Upper lobe of left lung (tissue), 6 donors: ENCODE results near the gene CRYBA2. TPM values are rescaled to one million over a fixed set of nuclear protein-coding genes. Genes with fewer than 3 reads are reported as not detected.

ENCODE experiments used
- ATAC-seq, 2 donors: fragments of 200-7000 bp; cut with Tn5 transposase; one replicate each; pipeline ENCODE4 v1.9.1; 2022; ENCODE audit warnings: mild to moderate bottlenecking in 2 of 2, moderate library complexity in 2 of 2; ENCODE audit not compliant: low FRiP score in 2 of 2
- DNase-seq, 2 donors: peaks; one replicate each; pipeline ENCODE4 v3.0.0-alpha.2; 2019 to 2020
- H3K27ac ChIP-seq, 4 donors: fragments of 200-600 bp; sonication (generic); one replicate each; pipeline ENCODE4 v1.5.1; 2016 to 2019
- H3K27me3 ChIP-seq, 4 donors: fragments of 200-600 bp; sonication (generic); one replicate each; pipeline ENCODE4 v1.5.1; 2017 to 2019
- H3K36me3 ChIP-seq, 4 donors: fragments of 200-600 bp; sonication (generic); one replicate each; pipeline ENCODE4 v1.5.1; 2016 to 2019
- H3K4me1 ChIP-seq, 4 donors: fragments of 200-600 bp; sonication (generic); one replicate each; pipeline ENCODE4 v1.5.1; 2018 to 2019
- H3K4me3 ChIP-seq, 4 donors: fragments of 200-600 bp; sonication (generic); one replicate each; pipeline ENCODE4 v1.5.1; 2017 to 2019; ENCODE audit warnings: mild to moderate bottlenecking in 2 of 4, moderate library complexity in 1 of 4
- H3K9me3 ChIP-seq, 4 donors: fragments of 200-600 bp; sonication (generic); one replicate each; pipeline ENCODE4 v1.5.1; 2018 to 2019
- EP300 ChIP-seq, 4 donors: sonication (generic); formaldehyde crosslinking; IDR thresholded peaks; one replicate each; pipeline ENCODE4 v1.5.1; 2017; ENCODE audit warnings: antibody characterized with exemption in 4 of 4, control low read depth in 2 of 4
- POLR2A ChIP-seq, 4 donors: fragments of 450-650 bp; IDR thresholded peaks; one replicate each; pipeline ENCODE4 v1.5.1; 2016 to 2017; ENCODE audit warnings: antibody characterized with exemption in 4 of 4, mild to moderate bottlenecking in 2 of 4
- POLR2AphosphoS5 ChIP-seq, 2 donors: sonication (generic); formaldehyde crosslinking; IDR thresholded peaks; one replicate each; pipeline ENCODE4 v1.5.1; 2017; ENCODE audit warnings: antibody characterized with exemption in 2 of 2
- WGBS, 2 donors: methylation state at CpG; one replicate each; pipeline ENCODE4 v1.1.5; 2017 to 2018; 5-methylcytosine and 5-hydroxymethylcytosine counted together
- total RNA-seq, 6 donors: library from RNA; depleted of rRNA in 4 of 6; stranded (reverse); fragments of >200 nt in 4 of 6; gene quantifications; one replicate each; pipeline versions ENCODE4 v1.1.0 to v1.2.1, GENCODE V29; 2016 to 2021
- TF ChIP-seq, protein P1 (sequence below), 6 experiments: fragments of 450-650 bp in 4 of 6; fragments of 200-600 bp in 2 of 6; sonication (generic) in 2 of 6; IDR thresholded peaks; one replicate each; pipeline ENCODE4 v1.5.1; 2016 to 2019; ENCODE audit warnings: antibody characterized with exemption in 6 of 6
- donor health status: DM: no; HTN: no; CAD: no; lungs with moderate emphysema.
- donor health status: DM: no; HTN: yes; CAD: no; lungs with severe emphysema.

Gene CRYBA2
- total RNA-seq, 6 donors from 2014 or later = not detected

- WGBS, 2 donors = 20 to 22% methylated on average over 1 of the region's 1 CpG
- no peak overlapping the region for H3K27ac ChIP-seq
Observed at GRCh38 chr2:218970894-218971293, 22.3 kb downstream of the CRYBA2 start.

DNA sequence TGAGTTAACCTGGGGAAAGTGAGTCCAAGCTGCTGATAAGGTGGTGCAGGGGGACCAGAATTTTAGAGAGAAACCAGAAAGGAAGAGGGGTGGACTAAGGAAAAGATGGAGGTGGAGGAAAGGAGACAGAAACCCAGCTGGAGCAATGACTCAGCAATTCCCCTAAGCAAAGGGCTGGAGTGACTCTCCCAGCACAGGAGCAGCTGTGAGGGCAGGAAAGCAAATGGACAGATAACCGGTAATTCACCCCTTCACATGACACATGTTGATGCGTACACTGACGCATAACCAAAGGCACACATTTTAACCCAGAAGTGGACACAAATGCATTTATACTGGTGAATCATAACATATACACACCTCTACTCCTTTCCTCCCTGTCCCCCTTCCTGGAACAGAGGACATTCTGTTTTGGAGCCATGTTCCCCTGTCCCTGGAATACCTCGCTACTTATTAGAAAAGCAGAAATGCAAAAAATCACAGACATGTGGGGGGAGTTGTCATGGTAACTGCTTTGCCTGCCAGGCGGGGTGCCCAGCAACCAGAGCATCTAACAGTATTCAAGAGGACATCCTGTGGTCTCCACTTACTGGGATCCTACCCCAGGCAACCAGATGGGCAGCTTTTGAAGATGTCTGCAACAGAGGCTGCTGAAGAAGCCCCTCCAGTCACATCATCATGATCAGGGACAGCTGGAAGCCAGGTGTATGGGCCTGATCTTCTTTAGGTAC is 29.0 kb downstream of the CRYBA2 start:
- 36 to 53% methylated on average over 5 of the region's 5 CpGs for WGBS, 2 donors

More at GRCh38 chr2:218970894-218971293, 22.3 kb downstream of the CRYBA2 start:
- no peaks in the 10 kb centered on the region for H3K4me1 ChIP-seq
- H3K27me3 ChIP-seq = no peaks in the 10 kb centered on the region
- DNase-seq = no peak
- H3K4me3 ChIP-seq = no peak overlapping the region
- TF ChIP-seq, protein P1, sequence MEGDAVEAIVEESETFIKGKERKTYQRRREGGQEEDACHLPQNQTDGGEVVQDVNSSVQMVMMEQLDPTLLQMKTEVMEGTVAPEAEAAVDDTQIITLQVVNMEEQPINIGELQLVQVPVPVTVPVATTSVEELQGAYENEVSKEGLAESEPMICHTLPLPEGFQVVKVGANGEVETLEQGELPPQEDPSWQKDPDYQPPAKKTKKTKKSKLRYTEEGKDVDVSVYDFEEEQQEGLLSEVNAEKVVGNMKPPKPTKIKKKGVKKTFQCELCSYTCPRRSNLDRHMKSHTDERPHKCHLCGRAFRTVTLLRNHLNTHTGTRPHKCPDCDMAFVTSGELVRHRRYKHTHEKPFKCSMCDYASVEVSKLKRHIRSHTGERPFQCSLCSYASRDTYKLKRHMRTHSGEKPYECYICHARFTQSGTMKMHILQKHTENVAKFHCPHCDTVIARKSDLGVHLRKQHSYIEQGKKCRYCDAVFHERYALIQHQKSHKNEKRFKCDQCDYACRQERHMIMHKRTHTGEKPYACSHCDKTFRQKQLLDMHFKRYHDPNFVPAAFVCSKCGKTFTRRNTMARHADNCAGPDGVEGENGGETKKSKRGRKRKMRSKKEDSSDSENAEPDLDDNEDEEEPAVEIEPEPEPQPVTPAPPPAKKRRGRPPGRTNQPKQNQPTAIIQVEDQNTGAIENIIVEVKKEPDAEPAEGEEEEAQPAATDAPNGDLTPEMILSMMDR (IDR thresholded peaks at IDR 0.05) = no peak
- no peak for TF ChIP-seq POLR2AphosphoS5 (IDR thresholded peaks at IDR 0.05)
- no peak for TF ChIP-seq POLR2A (IDR thresholded peaks at IDR 0.05)
- no peak for TF ChIP-seq EP300 (IDR thresholded peaks at IDR 0.05)
- H3K36me3 ChIP-seq = no peaks in the 10 kb centered on the region
- no peak for ATAC-seq
- H3K9me3 ChIP-seq = no peaks in the 10 kb centered on the region

GRCh38 chr2:218963601-218964000 is 29.6 kb downstream of the CRYBA2 start:
- peaks cover 14 to 28% (median 20%) of the 10 kb centered on the region in 4 donors for H3K4me1 ChIP-seq
- TF ChIP-seq, protein P1 (IDR thresholded peaks at IDR 0.05) = no peak
- no peak for TF ChIP-seq EP300 (IDR thresholded peaks at IDR 0.05)
- no peak for TF ChIP-seq POLR2AphosphoS5 (IDR thresholded peaks at IDR 0.05)
- no peak for TF ChIP-seq POLR2A (IDR thresholded peaks at IDR 0.05)
- H3K36me3 ChIP-seq = no peaks in the 10 kb centered on the region
- no peak overlapping the region for H3K4me3 ChIP-seq
- WGBS, 2 donors = 16 to 19% methylated on average over 5 of the region's 5 CpGs
- peaks cover 0 to 58% (median 35%) of the 10 kb centered on the region in 4 donors for H3K27me3 ChIP-seq
- DNase-seq (no peak), ATAC-seq (no peak)
- H3K9me3 ChIP-seq = no peaks in the 10 kb centered on the region
- no peak overlapping the region for H3K27ac ChIP-seq

More for the DNA sequence above, 29.0 kb downstream of the CRYBA2 start:
- Histone ChIP-seq H3K9me3 (no peaks in the 10 kb centered on the region), H3K27ac (no peak overlapping the region), H3K4me3 (no peak overlapping the region), H3K36me3 (no peaks in the 10 kb centered on the region), H3K27me3 (peaks cover 0 to 51% (median 32%) of the 10 kb centered on the region in 4 donors), H3K4me1 (peaks cover 14 to 25% (median 18%) of the 10 kb centered on the region in 4 donors)
- DNase-seq (no peak), ATAC-seq (no peak)
- TF ChIP-seq, protein P1 (IDR thresholded peaks at IDR 0.05) = no peak
- no peak for TF ChIP-seq POLR2AphosphoS5 (IDR thresholded peaks at IDR 0.05)
- TF ChIP-seq EP300 (IDR thresholded peaks at IDR 0.05) = no peak
- TF ChIP-seq POLR2A (IDR thresholded peaks at IDR 0.05) = no peak

DNA sequence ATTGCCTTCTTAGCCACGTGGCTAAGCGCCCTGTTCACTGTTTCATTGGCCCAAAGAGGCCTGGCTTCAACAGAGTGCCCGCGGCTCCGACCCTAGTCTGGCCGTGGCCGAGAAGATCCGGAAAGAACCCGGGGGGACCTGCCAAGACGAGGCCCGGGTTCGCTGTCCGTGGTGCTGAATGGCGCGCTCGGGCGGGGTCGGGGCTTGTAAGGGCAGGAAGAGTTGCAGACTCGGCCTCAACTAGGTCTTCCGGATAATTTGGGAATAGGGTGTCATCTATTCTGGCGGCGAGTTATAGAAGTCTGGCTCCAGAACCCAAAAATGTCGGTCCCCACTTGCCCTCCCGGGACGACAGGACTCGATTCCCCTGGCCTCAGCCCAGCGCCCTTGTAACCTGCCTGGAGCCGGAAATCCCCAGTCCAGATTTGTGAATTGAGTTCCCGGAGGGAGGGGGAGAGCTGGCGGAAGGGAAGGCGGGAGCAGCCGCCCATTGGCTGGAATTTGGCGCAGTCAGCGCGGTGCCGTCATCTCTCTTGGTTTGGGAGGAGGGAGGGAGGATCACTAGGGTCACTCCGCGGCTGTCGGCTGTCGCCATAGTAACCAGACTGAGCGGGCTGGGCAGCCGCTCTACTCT is 30.2 kb downstream of the CRYBA2 start:
- peak overlapping the region in 1 of 4 donors; percentile 20 for H3K4me3 ChIP-seq
- H3K4me1 ChIP-seq = peaks cover 14 to 28% (median 20%) of the 10 kb centered on the region in 4 donors
- ATAC-seq = peak; percentile 38 to 51
- TF ChIP-seq POLR2AphosphoS5 (IDR thresholded peaks at IDR 0.05) (no peak), POLR2A (IDR thresholded peaks at IDR 0.05) (no peak), EP300 (IDR thresholded peaks at IDR 0.05) (no peak)
- TF ChIP-seq, protein P1 (IDR thresholded peaks at IDR 0.05) = no peak
- peak in 1 of 2 donors; percentile 94 for DNase-seq
- H3K27me3 ChIP-seq = peaks cover 0 to 60% (median 35%) of the 10 kb centered on the region in 4 donors
- 0 to 5% methylated on average over 8 to 42 of the region's 42 CpGs for WGBS, 2 donors
- H3K27ac ChIP-seq = no peak overlapping the region
- H3K9me3 ChIP-seq = no peaks in the 10 kb centered on the region
- H3K36me3 ChIP-seq = no peaks in the 10 kb centered on the region
